ENCODE measurements around the gene UBL4B.
A peak's percentile ranks its signal among the peaks of the same experiment; 100 is the strongest.

The UBL4B gene

GRCh38 chr1:110120960-110121561, 8.8 kb downstream of the UBL4B start:
- no peak for DNase-seq (ENCODE audit: low spot score)
- in situ Hi-C loops (cut with MboI; ENCODE audit: low pct_unique_long_range_greater_than_20kb, low sequenced_read_pairs, unreplicated experiment), result no loop called here
- no peak for TF ChIP-seq CTCF (IDR thresholded peaks at IDR 0.05; ENCODE audit: extremely low read depth, insufficient read depth, missing control alignments)

- DNase-seq (ENCODE audit: low spot score), result no peak
- in situ Hi-C loops (cut with MboI; ENCODE audit: low pct_unique_long_range_greater_than_20kb, low sequenced_read_pairs, unreplicated experiment), result no loop called here
- no peak for TF ChIP-seq CTCF (IDR thresholded peaks at IDR 0.05; ENCODE audit: extremely low read depth, insufficient read depth, missing control alignments)
These were observed 11.0 kb downstream of the UBL4B start for GRCh38 chr1:110123224-110123623.

- TF ChIP-seq CTCF (IDR thresholded peaks at IDR 0.05; ENCODE audit: extremely low read depth, insufficient read depth, missing control alignments), result no peak
- DNase-seq (ENCODE audit: low spot score), result no peak
- in situ Hi-C loops (cut with MboI; ENCODE audit: low pct_unique_long_range_greater_than_20kb, low sequenced_read_pairs, unreplicated experiment), result no loop called here
These were observed 13.6 kb downstream of the UBL4B start for GRCh38 chr1:110125810-110126209.

- peak; percentile 29 for TF ChIP-seq CTCF (IDR thresholded peaks at IDR 0.05; ENCODE audit: extremely low read depth, insufficient read depth, missing control alignments)
- no peak for DNase-seq (ENCODE audit: low spot score)
- in situ Hi-C loops (cut with MboI; ENCODE audit: low pct_unique_long_range_greater_than_20kb, low sequenced_read_pairs, unreplicated experiment), result no loop called here
These were observed 17.9 kb downstream of the UBL4B start for GRCh38 chr1:110130113-110130591.

GRCh38 chr1:110130989-110131388, 18.7 kb downstream of the UBL4B start:
- DNase-seq (ENCODE audit: low spot score), result no peak
- TF ChIP-seq CTCF (IDR thresholded peaks at IDR 0.05; ENCODE audit: extremely low read depth, insufficient read depth, missing control alignments), result no peak
- in situ Hi-C loops (cut with MboI; ENCODE audit: low pct_unique_long_range_greater_than_20kb, low sequenced_read_pairs, unreplicated experiment), result no loop called here

GRCh38 chr1:110132682-110133081, 20.4 kb downstream of the UBL4B start:
- in situ Hi-C loops (cut with MboI; ENCODE audit: low pct_unique_long_range_greater_than_20kb, low sequenced_read_pairs, unreplicated experiment), result no loop called here
- TF ChIP-seq CTCF (IDR thresholded peaks at IDR 0.05; ENCODE audit: extremely low read depth, insufficient read depth, missing control alignments), result no peak
- DNase-seq (ENCODE audit: low spot score), result no peak
